SHP77 treated with DMSO at 0.1 percent for 48 hours (cell line): ENCODE results near the gene SAMD11.

ENCODE experiments used
- DNase-seq: peaks from one replicate; lab custom pipeline; 2025; lab: John Stamatoyannopoulos, UW

SAMD11 gene

DNA sequence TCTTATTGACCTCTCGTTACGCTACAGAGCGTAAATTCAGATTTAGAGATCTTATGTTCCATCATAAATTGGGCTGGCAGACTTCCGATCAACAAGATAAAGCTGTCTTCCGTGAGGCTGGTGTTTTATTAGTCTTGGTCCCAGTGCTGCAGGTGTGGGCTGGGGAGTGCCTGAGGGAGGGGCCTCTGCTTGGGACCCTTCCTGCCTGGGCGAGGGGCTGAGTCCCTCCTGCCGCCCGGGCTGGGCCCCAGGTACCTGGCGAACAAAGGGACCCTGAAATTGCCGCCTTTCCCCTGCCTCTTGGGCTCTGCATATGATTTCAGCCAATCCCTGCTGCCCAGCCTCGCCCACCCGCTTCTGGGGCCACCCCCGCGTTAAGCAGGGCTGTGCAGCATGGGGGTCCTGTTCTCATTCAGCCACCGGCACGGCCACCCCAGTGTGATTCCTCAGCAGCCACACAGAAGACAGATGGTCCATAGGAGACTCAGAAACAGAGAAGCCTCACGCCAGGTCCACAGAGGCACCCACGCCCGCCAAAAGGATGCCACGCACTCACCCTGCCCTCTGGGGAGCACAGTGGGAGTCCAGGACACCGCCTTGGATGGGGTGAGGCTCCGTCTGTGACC is 6.1 kb upstream of the SAMD11 start:
- no peak for DNase-seq

DNA sequence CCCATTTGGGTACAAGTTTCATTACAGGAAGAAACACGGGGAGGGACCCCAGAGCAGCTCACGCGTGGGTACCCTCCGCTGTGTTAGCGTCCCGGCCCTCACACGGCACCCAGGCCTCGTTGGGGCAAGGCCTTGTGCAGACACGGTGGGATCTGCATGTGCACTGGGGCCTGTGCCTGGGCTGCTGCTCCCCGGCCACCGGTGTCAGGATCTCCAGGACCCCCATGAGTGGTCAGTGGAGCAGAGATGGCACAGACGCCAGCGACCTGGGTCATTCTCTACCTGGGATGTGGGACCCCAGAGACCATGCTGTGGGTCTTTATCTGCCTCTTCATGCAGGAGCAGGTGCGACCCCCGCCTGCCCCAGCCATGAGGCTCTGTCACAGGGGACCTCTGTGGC is 5.4 kb upstream of the SAMD11 start:
- DNase-seq, result no peak

DNA sequence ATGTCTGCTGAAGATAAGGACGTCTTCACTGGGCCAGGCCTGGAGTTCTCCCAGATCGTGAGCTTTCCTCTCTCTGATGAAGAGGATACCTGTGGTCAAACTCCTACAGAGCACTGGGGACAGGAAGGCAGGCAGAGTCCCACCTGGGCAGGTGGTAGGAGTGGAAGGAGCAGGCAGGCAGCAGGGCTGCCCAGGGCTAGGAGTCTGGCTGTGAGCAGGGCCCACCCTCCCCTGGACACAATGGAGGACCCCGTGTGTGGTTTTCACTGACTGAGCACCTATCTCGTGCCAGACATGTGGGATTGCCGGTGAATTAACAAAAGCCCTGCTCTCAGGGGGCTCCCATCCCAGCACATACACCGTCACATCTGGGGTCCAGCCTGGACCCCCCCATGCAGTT is 4.9 kb upstream of the SAMD11 start:
- DNase-seq, result no peak

DNA sequence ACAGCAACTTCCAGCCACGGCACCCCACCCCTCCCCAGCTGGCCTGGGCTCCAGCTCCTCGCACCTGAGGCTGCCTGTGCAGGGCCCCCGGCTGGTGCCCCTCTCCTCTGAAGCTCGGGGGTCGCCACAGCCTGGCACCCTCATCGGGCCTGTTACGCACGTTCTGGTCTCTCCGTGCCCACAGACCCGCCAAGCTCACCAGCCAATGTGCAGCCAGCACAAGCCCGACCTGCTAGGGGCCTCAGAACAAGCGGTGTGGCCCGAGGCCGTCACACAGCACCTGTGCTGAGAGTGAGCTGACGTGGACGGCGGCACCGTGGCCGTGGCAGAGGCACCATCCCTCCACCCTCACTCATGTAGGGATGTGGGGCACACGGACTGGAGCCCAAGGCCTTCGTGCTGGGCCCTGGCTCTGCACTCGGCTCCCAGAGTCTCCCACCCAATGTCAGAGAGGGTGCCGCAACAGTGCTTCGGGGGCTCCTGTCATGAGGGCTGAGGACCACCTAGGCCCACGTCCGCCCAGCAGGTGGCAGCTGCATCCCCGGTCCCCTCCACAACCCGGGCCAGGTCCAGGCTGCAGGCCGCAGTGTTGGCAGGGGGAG is 4.4 kb upstream of the SAMD11 start:
- DNase-seq, result no peak

DNA sequence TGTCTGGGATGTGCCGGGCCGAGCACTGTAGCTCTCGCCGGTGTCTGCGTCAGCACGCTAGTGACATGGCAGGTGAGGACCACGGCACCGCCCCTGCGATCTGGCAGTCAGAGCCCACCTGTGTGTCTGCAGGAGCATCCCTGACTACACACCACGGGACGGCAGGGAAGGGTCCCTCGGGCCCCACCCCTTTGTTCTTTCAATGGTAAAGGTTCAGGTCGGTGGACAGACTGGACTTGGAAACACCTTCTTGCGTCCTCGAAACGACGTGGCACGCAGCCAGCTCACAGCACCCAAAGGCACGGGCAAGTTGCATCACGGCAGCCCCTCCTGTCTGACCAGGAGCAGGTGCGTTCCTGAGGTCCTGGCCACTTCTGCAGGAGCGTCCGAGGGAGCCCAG is 3.7 kb upstream of the SAMD11 start:
- DNase-seq, result no peak

DNA sequence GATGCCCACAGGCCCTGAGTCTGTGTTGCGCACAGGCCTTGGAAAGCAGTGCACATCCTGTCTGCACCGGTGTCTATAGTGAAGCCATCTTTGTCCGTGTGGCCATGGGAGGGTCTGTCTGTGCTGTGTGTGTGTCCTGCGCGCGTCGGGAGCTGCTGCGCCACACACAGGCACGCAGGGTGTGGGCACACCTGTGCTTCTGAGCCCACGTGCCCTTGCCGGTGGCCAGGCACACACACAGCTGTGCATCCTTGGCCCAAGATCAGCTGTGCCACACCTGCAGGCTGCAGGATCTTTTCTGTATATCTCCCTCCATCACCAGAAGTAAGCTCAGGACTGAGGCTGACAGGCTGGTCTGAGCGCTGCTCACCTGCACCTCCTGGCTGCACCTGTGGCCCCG is 3.2 kb upstream of the SAMD11 start:
- no peak for DNase-seq

DNA sequence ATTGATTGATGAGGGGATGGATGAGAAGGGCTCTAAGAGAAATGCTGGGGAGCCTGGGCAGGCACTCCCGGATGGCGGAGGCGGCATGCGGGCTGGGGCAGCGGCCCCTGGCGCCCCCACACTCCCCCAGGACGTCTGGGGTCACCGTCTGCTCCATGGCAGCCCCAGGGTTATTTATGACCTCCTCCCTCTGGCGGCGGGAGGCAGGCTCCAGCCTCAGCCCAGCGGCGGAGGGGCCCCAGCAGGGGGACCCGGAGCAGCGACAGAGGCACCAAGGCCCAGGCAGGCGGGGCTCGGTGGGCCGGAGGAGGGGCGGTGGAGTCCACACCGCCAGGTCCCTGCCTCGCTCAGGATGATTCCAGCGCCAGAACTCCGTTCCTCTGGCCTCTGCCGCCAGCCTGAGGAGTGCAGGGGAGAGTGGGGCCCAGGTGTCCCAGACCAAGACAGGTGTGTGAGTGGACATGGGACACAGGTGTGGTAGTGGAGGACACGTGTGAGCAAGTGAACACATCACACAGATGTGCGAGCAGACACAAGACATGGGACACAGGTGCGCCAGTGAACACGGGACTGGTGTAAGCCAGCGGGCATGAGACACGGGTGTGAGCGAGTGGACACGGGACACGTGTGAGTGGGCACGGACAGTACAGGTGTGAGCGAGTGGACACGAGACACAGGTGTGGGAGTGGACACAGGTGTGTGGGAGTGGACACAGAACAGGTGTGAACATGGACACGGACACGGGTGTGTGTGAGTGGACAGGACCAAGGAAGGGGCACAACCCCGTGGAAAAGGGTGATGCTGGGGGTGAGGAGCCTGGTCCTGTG is 2.5 kb upstream of the SAMD11 start:
- peak; percentile 57 for DNase-seq

DNA sequence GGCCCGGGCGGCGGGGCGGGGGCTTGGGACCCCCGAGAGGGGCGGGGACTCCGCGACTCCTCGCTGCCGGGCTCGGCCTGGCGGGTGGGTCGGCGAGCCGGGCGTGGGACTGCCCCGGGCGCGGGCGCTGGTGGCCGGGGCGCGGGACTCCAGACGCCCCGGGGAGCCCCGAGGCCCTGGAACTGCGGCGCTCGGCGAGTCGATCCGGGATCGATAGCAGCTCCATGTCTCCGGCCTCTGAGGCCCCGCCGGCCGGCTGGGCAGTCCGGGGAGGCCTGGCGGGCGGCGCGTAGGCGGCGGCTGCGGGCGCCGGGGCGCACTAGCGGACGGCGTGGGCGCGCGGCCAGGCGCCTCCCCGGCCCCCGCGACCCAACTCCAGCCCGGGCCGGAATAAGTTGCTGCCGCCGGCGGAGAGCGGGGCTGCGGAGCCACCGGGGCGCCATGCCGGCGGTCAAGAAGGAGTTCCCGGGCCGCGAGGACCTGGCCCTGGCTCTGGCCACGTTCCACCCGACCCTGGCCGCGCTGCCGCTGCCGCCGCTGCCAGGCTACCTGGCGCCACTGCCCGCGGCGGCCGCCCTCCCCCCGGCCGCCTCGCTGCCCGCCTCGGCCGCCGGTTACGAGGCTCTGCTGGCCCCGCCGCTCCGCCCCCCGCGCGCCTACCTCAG is 400 bp downstream of the SAMD11 start:
- no peak for DNase-seq

DNA sequence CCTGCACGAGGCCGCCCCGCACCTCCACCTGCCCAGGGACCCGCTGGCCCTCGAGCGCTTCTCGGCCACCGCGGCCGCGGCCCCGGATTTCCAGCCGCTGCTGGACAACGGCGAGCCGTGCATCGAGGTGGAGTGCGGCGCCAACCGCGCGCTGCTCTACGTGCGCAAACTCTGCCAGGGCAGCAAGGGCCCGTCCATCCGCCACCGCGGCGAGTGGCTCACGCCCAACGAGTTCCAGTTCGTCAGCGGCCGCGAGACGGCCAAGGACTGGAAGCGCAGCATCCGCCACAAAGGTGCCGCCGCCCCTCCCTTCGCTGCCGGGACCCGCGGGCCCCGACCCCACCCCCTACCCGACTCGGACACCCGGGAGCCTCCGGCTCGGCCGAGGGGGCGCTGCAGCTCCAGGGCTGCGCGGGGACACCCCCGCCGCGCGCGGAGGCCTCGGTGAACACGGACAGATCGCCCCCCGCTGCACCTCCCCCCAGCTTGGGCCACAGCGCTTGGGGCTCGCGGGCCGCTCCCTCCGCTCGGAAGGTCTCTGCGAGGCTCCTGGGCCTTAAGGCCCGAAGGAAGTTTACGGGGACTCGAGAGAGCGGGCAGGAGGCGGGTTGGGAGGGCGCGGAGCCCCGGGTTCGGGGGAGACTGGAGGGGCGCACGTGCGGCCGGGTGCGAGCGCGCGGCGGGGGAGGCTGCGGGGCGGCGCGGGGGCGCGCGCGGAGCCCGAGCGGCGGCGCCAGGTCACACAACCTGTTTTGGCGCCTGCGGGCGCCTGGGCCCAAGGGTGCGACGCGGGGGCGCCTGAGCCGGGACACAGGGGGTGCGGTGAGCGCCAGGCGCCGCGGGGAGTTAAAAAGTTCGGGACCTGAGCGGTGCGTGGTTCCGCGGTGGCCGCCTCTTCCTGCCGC is 1.2 kb downstream of the SAMD11 start:
- no peak for DNase-seq

DNA sequence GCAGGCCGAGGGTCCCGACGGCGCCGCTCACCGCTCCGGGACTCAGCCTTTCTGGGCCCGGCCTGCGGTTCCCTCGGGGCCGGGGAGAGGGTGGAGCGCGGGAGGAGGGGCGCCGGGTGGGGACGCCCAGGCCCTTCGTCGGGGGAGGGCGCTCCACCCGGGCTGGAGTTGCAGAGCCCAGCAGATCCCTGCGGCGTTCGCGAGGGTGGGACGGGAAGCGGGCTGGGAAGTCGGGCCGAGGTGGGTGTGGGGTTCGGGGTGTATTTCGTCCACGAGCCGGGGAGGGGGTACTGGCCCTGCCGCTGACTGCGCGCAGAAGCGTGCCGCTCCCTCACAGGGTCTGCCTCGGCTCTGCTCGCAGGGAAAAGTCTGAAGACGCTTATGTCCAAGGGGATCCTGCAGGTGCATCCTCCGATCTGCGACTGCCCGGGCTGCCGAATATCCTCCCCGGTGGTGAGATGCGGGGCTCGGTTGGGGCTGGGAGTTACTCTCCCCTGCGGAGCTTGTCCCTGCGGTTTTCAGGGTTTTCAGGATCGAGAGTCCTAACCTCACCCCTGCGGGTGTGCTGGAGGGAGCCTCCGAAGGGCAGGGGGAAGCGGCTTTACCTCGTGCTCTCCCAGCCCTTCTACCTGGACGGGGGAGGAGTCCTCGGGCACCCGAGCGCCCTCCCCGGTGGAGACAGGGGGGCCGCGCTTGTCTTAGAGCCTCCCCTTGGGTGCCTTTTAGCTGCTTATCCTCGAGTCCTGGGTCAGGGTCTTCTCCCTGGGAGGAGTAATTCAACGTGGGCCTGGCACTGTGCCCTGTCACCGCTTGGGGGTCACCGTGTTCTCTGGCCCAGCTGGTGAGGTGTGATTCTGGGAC is 2.1 kb downstream of the SAMD11 start:
- no peak for DNase-seq

DNA sequence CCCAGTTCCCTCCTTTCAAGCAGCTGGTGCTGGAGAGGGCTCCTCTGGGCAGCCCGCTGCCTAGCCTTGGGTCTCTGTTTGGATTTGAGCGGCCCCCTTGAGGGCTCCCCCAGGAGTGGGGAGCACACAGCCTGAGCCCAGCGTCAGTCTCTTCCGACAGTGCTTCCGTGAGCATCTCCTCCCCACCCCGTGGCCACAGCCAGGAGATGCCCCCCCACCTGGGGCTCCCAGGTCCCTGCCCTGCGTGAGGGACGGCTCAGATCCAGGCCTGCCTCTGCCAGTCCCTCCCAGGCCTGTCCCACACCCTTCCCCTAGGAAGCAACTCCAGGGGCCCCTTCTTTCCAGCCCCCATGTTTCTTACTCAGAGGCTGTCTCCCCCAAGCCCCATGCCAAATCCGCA is 3.5 kb downstream of the SAMD11 start:
- no peak for DNase-seq

DNA sequence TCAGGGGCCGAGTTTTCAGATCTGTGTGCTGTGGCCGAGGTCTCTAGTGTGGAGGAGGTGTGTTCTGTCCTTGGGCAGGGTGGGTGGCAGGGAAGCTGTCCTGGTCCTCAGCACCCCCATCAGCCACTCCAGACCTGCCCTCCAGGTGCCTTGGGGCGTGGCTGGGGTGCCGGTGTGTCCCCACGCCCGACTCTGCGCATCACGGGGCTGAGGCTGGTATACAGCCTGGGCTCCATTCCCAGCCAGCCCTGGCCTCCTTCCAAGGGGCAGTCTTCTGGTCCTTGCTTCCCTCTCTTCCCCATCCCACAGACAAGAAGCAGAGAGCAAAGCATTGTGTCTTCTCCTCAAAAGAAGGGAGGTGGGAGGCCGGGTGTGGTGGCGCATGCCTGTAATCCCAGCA is 4.0 kb downstream of the SAMD11 start:
- no peak for DNase-seq

DNA sequence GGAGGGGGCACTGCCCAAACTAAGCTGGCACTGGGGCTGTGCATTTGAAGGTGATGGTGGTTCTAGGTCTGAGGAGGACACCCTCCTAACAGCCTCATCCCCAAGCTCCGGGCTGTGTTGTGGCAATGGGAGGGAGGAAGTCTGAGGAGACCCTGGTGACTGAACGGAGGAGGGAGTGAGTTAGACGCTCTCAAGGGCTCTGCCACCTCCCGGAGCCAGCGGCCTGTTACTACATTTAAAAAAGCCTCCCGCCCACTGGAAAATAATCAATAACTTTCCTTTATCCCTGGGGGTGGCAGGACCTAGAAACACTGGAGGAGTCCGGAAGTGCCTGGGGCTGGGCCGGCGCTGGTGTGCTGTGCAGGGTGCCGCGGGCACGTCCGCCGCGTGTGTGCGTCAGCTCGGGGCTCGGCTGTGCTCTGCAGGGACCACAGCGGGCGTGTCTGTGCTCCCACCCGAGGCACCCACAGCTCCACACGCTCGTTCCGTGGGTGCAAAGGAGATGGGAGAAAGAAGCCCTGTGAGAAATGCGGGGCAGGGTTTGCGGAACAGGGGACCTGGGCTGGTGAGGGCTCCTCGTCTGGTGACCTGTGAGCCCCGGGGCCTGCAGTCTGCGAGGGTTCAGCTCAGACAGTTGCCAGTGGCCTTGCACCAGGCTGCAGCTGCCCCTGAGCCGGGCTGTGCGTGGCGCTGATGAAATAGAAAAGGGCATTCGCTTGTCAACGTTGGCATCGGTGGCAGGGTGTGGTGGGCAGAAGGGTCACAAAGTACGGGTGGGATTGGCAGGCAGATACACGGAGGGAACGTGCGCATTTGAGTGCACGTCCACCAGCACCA is 5.3 kb downstream of the SAMD11 start:
- DNase-seq, result no peak

DNA sequence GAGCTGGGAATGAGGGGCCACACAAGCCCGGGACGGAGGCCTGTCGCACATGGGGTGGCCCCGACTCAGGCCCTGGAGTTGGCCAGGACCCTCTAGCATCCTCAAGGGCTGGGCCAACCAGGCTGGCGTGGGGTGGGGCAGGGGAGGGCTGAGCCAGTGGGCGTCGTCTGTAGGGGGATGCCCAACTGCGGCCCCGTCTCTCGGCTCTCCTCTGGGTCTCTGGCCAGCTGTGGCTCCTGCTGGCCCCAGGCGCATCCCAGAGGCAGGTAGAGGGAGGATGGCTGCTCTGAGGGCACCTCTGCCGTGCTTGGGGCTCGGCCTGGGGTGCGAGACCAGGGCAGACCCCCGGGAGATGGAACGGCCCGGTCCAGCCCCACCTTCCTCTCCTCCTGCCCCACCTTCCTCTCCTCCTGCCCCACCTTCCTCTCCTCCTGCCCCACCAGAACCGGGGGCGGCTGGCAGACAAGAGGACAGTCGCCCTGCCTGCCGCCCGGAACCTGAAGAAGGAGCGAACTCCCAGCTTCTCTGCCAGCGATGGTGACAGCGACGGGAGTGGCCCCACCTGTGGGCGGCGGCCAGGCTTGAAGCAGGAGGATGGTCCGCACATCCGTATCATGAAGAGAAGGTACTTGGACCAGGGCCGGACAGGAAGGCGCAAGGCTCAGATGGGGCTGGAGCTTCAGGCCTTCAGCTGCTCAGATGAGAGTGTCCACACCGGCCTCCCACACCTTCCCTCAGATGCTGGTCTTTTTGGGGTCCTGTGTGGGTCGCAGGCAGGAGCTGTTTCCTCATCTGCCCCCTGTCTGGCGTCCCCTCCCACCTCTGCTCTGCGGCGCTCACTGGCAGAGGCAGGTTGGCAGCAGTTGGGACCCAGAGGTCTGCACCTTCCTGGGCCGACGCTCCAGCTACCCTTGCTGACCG is 6.2 kb downstream of the SAMD11 start:
- DNase-seq, result no peak

DNA sequence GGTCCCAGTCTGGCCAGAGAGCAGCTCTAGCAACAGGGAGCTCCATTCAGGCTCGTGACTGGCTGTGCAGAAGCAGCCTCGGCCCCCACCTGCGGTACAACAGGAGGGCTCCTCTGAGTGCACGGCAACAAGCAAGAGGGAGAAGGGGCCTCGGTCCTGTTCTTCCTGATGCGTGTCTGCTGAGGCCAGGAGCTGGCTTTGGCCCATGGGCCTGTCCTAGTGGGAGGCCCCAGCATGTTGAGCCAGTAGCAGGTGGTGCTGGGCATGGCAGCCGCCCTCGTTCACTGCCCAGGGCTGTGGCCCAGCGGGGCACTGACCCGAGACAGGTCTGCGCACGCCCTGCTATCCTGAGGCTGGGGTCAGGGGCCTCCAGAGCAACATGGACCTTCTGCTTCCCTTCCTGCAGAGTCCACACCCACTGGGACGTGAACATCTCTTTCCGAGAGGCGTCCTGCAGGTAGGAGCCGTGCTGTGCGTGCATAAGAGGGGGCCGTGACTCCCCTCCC is 7.0 kb downstream of the SAMD11 start:
- no peak for DNase-seq

DNA sequence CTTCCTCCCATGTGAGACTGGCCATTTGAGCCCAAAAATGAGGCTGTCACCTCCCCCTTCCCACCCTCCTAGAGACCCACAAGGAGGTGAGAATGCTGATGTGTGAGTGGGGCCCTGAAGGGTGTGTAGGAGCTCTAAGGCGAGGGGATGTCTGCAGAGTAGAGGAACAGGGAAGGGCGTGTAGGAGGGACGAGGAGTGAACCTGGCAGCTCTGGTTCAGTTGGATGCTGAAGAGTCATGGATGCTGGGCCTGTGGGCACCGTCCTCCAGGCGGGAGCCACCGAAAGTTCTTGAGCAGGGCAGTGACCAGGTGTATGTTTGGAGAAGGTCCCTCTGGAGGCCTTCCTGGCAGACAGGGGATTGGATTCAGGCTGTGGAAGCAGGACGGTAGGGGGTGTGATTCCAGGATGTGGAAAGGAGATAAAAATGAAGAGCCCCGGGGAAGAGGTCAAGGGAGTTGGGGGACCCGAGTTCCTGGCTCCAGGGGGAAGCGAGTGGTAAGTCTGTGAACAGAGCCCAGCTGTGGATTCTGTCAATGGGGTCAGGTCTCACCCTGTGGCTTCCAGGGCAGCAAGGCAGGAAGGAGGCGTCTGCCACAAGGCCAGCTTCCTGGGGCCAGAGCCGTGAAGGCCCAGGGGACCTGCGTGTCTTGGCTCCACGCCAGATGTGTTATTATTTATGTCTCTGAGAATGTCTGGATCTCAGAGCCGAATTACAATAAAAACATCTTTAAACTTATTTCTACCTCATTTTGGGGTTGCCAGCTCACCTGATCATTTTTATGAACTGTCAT is 7.9 kb downstream of the SAMD11 start:
- no peak for DNase-seq

DNA sequence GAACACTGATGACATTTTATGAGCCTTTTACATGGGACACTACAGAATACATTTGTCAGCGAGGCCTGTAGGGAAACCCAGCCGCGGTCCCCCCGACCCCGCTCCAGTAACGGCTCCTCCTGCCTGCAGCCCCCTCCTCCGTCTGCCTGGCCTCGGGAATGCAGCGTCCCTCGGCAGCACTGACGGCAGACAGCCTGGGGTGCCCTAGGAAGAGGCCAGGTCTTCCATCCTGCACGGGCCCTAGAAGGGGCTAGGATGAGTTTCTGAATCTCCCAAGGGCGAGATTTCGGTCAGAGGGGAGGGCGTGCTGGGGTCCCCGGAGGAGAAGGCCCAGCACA is 8.4 kb downstream of the SAMD11 start:
- DNase-seq, result no peak
